Lung microvascular endothelial cell (primary cell): ENCODE data around the gene DUSP16. TPM values are rescaled to one million over a fixed set of nuclear protein-coding genes. Genes with fewer than 3 reads are reported as not detected.

ENCODE experiments used
- DNase-seq, 2 donors: peaks; one replicate each; pipeline versions ENCODE4 v3.0.0 to v3.0.0-alpha.2; 2010; ENCODE audit warnings: low read depth in 2 of 2
- total RNA-seq: library from RNA; depleted of rRNA; stranded (reverse); fragments of >200 nt; gene quantifications from 2 replicates; pipeline ENCODE4 v1.2.1, GENCODE V29; 2014

The DUSP16 gene
- total RNA-seq, 1 donor from 2014 or later = 5.8 TPM

- DNase-seq = peak; percentile 49 to 83
These were observed 120.1 kb downstream of the DUSP16 start for GRCh38 chr12:12442548-12443071.

- DNase-seq = peak in 1 of 2 donors; percentile 27
These were observed 120.7 kb downstream of the DUSP16 start for GRCh38 chr12:12441843-12442461.

GRCh38 chr12:12441429-12441807, 121.2 kb downstream of the DUSP16 start:
- DNase-seq = no peak

GRCh38 chr12:12440784-12441428, 121.8 kb downstream of the DUSP16 start:
- DNase-seq = no peak

- DNase-seq = peak; percentile 94 to 98
These were observed 123.0 kb downstream of the DUSP16 start for GRCh38 chr12:12439636-12440035.

GRCh38 chr12:12436831-12437345, 125.8 kb downstream of the DUSP16 start:
- DNase-seq = no peak

- no peak for DNase-seq
These were observed 129.4 kb downstream of the DUSP16 start for GRCh38 chr12:12433203-12433731.

GRCh38 chr12:12432364-12432763, 130.3 kb downstream of the DUSP16 start:
- peak; percentile 68 to 78 for DNase-seq

GRCh38 chr12:12428961-12429657, 133.6 kb downstream of the DUSP16 start:
- no peak for DNase-seq

GRCh38 chr12:12428047-12428446, 134.6 kb downstream of the DUSP16 start:
- no peak for DNase-seq

GRCh38 chr12:12427568-12427967, 135.1 kb downstream of the DUSP16 start:
- no peak for DNase-seq

GRCh38 chr12:12425616-12426015, 137.0 kb downstream of the DUSP16 start:
- DNase-seq = peak in 1 of 2 donors; percentile 80

- no peak for DNase-seq
These were observed 137.7 kb downstream of the DUSP16 start for GRCh38 chr12:12425001-12425400.

Other genes starting within 250 kb of the DUSP16 start
- gene MANSC1, start 212.6 kb downstream of the DUSP16 start, total RNA-seq = 5.0 and 5.4 TPM in 2 replicates
- gene BORCS5, start 205.8 kb downstream of the DUSP16 start, total RNA-seq = 2.2 and 4.0 TPM in 2 replicates
- 30.9 and 38.5 TPM in 2 replicates for gene CREBL2, start 49.0 kb upstream of the DUSP16 start, total RNA-seq
- under 0.01 and 0.20 TPM in 2 replicates for gene GPR19, start 133.3 kb upstream of the DUSP16 start, total RNA-seq
- gene CDKN1B, start 154.5 kb upstream of the DUSP16 start, total RNA-seq = 55.1 and 78.2 TPM in 2 replicates
- 26.8 and 31.9 TPM in 2 replicates for gene APOLD1, start 222.8 kb upstream of the DUSP16 start, total RNA-seq